GM13977 (cell line): ENCODE data around the gene ZFAND3.
A peak's percentile ranks its signal among the peaks of the same experiment; 100 is the strongest.

Experiments used
- DNase-seq: peaks from one replicate; pipeline ENCODE4 v3.0.0; 2012; ENCODE audit warnings: low spot score
- CTCF ChIP-seq: IDR thresholded peaks from 2 replicates; pipeline ENCODE4 v1.5.1; 2012; ENCODE audit warnings: mild to moderate bottlenecking, control low read depth; ENCODE audit not compliant: insufficient read depth; ENCODE audit errors: extremely low read depth, missing control alignments
- in situ Hi-C: fragments of 300-500 bp; cut with MboI; formaldehyde crosslinking; loops from one replicate; pipeline ENCODE4 v1.12.0; 2022; ENCODE audit warnings: low sequenced_read_pairs, low pct_unique_long_range_greater_than_20kb, mixed read lengths, inconsistent platforms; ENCODE audit not compliant: unreplicated experiment

The ZFAND3 gene

DNA sequence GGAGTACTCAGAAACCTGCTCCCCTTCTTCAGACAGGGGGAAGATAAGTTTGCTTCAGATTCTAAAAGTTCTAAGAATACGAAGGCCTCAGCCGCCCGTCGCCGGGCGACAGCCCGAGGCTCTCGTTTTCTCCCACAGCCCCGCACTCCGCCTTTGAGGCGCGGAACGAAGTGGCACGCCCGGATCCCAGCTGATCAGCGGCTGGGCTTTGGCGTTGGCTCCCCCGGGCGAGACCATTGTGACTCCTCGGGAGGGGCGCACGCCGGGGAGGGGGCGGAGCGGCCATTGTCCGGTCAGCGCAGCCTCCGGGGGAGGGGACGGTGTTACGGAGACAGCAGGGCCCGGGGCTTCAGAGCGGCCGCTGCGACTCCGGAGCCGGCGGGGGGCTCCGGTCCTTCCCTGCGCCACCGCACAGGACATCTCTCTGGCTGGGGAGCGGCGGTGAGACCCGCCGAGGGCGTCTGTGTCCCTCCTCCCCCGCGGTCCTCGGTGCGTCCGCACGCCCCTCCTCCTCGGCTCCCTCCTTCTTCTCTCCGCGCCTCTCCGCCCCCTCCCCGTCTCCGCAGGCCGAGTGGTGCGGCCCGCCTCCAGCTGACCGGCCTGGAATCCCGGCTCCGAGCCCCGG, at the start of gene ZFAND3:
Gene ZFAND3 (plus strand): TSS at position 551 of the 625 bp plus-strand sequence. CDS start 219 bp downstream, outside the sequence.
- in situ Hi-C loops: no loop called here
- no peak for TF ChIP-seq CTCF

DNA sequence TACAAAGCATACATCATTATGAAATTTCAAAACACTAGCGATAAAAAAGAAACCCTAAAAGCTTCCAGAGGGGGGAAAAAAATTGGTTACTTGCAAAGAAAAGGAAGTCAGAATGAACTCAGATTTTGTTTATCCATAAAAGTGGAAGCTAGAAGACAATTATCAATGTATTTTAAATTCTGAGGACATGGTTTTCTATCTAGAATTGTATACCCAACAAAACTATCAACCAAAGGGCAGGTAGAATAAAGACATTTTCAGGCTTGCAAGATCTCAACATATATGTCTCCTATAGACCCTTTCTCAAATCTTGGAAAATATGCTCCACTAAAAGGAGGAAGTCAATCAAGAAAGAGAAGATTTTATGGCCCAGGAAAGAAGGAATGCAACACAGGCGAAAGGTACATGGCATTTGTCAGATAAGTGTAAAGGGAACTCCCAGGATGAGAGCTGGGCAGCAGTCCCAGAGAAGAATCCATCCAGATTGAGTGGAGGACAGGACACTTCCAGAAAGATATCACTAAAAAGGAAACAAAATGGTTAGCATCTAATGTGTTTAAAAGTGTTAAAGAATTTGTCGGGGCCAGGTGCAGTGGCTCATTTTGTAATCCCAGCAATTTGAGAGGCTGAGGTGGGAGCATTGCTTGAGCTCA, 45.4 kb upstream of the ZFAND3 start:
- in situ Hi-C loops: no loop called here
- no peak for DNase-seq
- no peak for TF ChIP-seq CTCF

More for the DNA sequence above, at the start of gene ZFAND3:
- DNase-seq: peak; percentile 95

DNA sequence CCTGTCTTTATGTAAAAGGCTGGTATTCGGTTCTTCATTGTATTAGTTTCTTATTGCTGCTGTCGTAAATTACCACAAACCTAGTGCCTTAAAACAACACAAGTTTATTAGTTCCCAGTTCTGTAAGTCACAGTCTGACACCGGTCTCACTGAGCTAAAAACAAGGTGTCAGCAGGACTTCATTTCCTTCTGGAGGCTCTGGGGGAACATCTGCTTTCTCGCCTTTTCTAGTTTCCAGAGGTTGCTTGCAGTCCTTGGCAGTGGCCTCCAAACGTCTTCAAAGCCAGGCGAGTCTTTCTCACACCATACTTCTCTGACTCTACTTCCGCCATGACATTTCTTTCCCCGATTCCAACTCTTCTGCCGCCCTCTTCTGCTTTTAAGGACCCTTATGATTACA, 43.0 kb upstream of the ZFAND3 start:
- DNase-seq: no peak
- in situ Hi-C loops: no loop called here
- TF ChIP-seq CTCF: no peak

DNA sequence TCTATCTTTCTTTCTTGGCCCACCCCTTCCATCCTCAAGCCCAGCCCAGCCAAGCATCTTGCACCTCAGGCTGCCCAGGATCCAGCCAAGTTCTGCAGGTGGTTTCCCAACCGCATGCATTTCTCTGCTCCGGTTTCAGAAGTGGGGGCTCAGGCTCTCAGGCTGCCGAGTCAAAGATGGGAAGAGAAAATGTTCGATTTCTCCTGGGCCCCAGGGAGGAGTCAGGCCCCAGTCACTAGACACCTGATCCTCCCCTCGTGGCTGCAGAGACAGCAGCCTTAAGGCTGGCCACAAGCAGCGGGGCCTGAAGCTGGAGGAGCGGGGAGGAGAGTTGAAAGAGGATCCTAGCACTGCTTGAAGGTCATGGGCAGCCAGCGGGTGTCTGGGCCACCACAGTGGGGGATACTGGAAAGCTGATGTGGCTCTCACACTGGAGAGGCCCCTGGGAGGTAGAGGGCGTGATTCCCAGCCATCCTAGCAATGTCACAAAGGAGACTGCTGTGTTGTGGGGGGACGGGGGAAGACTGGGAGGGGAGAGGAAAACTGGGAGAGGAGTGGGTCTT, 42.2 kb upstream of the ZFAND3 start:
- no peak for TF ChIP-seq CTCF
- in situ Hi-C loops: no loop called here
- no peak for DNase-seq

DNA sequence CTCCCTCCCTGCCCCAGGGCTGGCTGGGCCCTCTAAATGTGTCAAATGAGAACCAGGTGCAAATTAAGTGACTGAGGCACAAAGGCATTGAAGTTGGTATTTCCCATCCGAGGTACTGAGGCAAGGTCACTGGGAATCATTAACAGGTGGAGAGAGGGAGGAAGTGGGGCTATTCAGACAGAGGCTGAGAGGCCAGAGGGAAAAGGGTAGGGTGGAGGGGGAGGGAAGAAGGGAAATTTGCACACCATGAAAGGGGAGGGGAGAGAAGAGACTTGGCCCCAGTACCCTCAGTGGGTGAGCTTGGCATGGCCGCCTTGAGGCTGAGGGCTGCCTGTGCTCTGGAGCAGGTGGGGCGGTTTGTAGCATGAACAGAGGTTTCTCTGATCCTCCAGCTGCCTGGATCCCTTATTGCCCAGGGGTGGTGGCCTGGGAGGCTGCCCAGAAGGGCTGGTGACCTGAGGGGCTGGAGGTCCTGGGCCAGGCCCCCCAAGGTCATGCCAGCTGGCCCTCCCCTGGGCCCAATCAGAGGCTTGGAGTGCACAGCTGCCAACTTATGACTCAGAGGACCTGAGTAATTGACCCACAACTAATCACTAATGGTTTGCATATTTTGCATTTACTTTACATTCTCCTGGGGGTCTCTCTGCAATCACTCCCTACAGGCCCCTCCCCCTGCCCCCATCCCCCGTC, 40.3 kb upstream of the ZFAND3 start:
- DNase-seq: no peak
- in situ Hi-C loops: no loop called here
- no peak for TF ChIP-seq CTCF

- DNase-seq: no peak
- in situ Hi-C loops: no loop called here
- no peak for TF ChIP-seq CTCF
Observed at GRCh38 chr6:37779902-37780628, 39.5 kb upstream of the ZFAND3 start.
